ENCODE measurements around the gene LRPAP1.

DNA sequence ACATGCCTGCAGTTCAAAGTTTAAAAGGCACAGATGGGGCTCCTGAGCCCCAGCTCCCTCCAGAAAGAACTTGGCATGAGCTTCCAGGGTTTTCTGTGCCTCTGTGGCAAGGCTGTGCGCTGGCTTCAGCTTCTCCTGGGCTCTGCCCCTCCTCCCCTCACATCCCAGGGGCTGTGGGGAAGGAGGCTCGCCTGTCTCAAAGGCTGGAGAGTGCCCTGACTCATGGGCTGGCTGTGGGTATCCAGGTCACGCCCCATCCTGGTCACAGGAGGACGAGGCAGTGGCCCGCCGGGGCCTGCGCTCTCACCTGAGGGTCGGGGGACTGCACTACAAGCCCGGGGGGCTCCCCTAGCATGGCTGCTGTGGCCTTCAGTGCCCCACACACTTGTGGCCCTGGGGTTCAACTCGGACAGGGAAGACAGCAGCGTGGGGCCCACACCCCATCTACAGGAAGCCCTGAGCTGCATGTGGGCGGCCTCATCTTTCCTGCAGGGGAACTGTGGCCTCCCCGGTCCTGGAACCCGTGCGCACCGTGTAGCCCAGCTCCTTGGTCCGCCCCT lies 17.9 kb downstream of the LRPAP1 start:
- TF ChIP-seq POLR2A (IDR thresholded peaks at IDR 0.05) (no peak), POLR2AphosphoS5 (IDR thresholded peaks at IDR 0.05) (no peak)
- TF ChIP-seq, protein P1, sequence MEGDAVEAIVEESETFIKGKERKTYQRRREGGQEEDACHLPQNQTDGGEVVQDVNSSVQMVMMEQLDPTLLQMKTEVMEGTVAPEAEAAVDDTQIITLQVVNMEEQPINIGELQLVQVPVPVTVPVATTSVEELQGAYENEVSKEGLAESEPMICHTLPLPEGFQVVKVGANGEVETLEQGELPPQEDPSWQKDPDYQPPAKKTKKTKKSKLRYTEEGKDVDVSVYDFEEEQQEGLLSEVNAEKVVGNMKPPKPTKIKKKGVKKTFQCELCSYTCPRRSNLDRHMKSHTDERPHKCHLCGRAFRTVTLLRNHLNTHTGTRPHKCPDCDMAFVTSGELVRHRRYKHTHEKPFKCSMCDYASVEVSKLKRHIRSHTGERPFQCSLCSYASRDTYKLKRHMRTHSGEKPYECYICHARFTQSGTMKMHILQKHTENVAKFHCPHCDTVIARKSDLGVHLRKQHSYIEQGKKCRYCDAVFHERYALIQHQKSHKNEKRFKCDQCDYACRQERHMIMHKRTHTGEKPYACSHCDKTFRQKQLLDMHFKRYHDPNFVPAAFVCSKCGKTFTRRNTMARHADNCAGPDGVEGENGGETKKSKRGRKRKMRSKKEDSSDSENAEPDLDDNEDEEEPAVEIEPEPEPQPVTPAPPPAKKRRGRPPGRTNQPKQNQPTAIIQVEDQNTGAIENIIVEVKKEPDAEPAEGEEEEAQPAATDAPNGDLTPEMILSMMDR (IDR thresholded peaks at IDR 0.05): no peak
